GM12864 (cell line): Measurements from ENCODE around the gene SLC9A3.

Experiments
- DNase-seq: peaks from one replicate; pipeline ENCODE4 v3.0.0-alpha.2; 2011; ENCODE audit warnings: low read depth
- H3K4me3 ChIP-seq: 2 replicates; pipeline ENCODE4 v1.5.1; 2011; ENCODE audit warnings: mild to moderate bottlenecking, low read depth, low read length, control low read depth
- CTCF ChIP-seq: IDR thresholded peaks from 2 replicates; pipeline ENCODE4 v1.5.1; 2011; ENCODE audit warnings: low read depth, mild to moderate bottlenecking, moderate library complexity, low read length, control low read depth, inconsistent platforms; ENCODE audit errors: missing control alignments

Gene SLC9A3

GRCh38 chr5:533955-534742 lies 9.9 kb upstream of the SLC9A3 start:
- no peak for TF ChIP-seq CTCF
- no peak for DNase-seq
- no peak overlapping the region for H3K4me3 ChIP-seq

- H3K4me3 ChIP-seq = no peak overlapping the region
- DNase-seq = no peak
- no peak for TF ChIP-seq CTCF
These were observed 9.2 kb upstream of the SLC9A3 start for GRCh38 chr5:533243-533954.

- H3K4me3 ChIP-seq = no peak overlapping the region
- DNase-seq = no peak
- no peak for TF ChIP-seq CTCF
These were observed 8.4 kb upstream of the SLC9A3 start for GRCh38 chr5:532521-533242.

GRCh38 chr5:531749-532315 lies 7.6 kb upstream of the SLC9A3 start:
- H3K4me3 ChIP-seq = no peak overlapping the region
- TF ChIP-seq CTCF = no peak
- no peak for DNase-seq

GRCh38 chr5:531101-531748 lies 7.0 kb upstream of the SLC9A3 start:
- no peak overlapping the region for H3K4me3 ChIP-seq
- no peak for TF ChIP-seq CTCF
- DNase-seq = no peak

GRCh38 chr5:530001-530955 lies 6.0 kb upstream of the SLC9A3 start:
- no peak for TF ChIP-seq CTCF
- H3K4me3 ChIP-seq = no peak overlapping the region

More at GRCh38 chr5:530001-530955, 6.0 kb upstream of the SLC9A3 start:
- peak; percentile 24 for DNase-seq
